ENCODE measurements around the gene CCDC80.

GRCh38 chr3:112638327-112639020, 2.5 kb downstream of the CCDC80 start:
- no peak for TF ChIP-seq CTCF (IDR thresholded peaks at IDR 0.05)
- no peak for TF ChIP-seq POLR2AphosphoS5 (IDR thresholded peaks at IDR 0.05)
- no peak for TF ChIP-seq EP300 (IDR thresholded peaks at IDR 0.05; ENCODE audit: low read depth)
- no peak for TF ChIP-seq POLR2A (IDR thresholded peaks at IDR 0.05)

All from transverse colon (tissue), 4 donors.